ENCODE measurements around the gene CHST8.

- TF ChIP-seq CTCF (IDR thresholded peaks at IDR 0.05) (no peak), EP300 (IDR thresholded peaks at IDR 0.05) (no peak), POLR2A (IDR thresholded peaks at IDR 0.05; ENCODE audit: low read depth) (no peak)
Observed at GRCh38 chr19:33691030-33691427, 69.3 kb downstream of the CHST8 start.
